GM23248 (cell line): ENCODE measurements around the gene DST. TPM values are rescaled to one million over a fixed set of nuclear protein-coding genes. Genes with fewer than 3 reads are reported as not detected.

Experiments
- DNase-seq: peaks from one replicate; pipeline ENCODE4 v3.0.0-alpha.2; 2015
- H2AFZ ChIP-seq: fragments of 200-600 bp; sonication (generic); 2 replicates; pipeline ENCODE4 v1.6.1; 2016; ENCODE audit warnings: antibody characterized with exemption
- H3F3A ChIP-seq: fragments of 200-600 bp; sonication (generic); 2 replicates; pipeline ENCODE4 v1.6.1; 2016; ENCODE audit warnings: mild to moderate bottlenecking, antibody characterized with exemption, mixed run types; ENCODE audit not compliant: insufficient read depth
- H3K27ac ChIP-seq: fragments of 200-600 bp; sonication (generic); 2 replicates; pipeline ENCODE4 v1.5.1; 2016; ENCODE audit warnings: mild to moderate bottlenecking
- H3K27me3 ChIP-seq: fragments of 200-600 bp; sonication (generic); replicated peaks from 2 replicates; pipeline ENCODE4 v1.6.1; 2016; ENCODE audit warnings: mild to moderate bottlenecking; ENCODE audit not compliant: insufficient read depth
- H3K36me3 ChIP-seq: fragments of 200-600 bp; sonication (generic); 2 replicates; pipeline ENCODE4 v1.6.1; 2016; ENCODE audit warnings: low read depth, mild to moderate bottlenecking
- H3K4me1 ChIP-seq: fragments of 200-600 bp; sonication (generic); 2 replicates; pipeline ENCODE4 v1.6.1; 2016; ENCODE audit warnings: mild to moderate bottlenecking; ENCODE audit not compliant: insufficient read depth
- H3K4me2 ChIP-seq: fragments of 200-600 bp; sonication (generic); one replicate; pipeline ENCODE4 v1.6.1; 2016; ENCODE audit warnings: mild to moderate bottlenecking; ENCODE audit not compliant: unreplicated experiment
- H3K4me3 ChIP-seq: fragments of 200-600 bp; sonication (generic); 2 replicates; pipeline ENCODE4 v1.5.1; 2016; ENCODE audit warnings: mild to moderate bottlenecking
- H3K79me2 ChIP-seq: fragments of 200-600 bp; sonication (generic); 2 replicates; pipeline ENCODE4 v1.6.1; 2016; ENCODE audit warnings: mild to moderate bottlenecking; ENCODE audit not compliant: insufficient read depth
- H3K9ac ChIP-seq: fragments of 200-600 bp; sonication (generic); 2 replicates; pipeline ENCODE4 v1.6.1; 2016; ENCODE audit warnings: mild to moderate bottlenecking
- H3K9me2 ChIP-seq: fragments of 200-600 bp; sonication (generic); 2 replicates; pipeline ENCODE4 v1.6.1; 2016; ENCODE audit warnings: mixed run types, mild to moderate bottlenecking, moderate library complexity; ENCODE audit not compliant: insufficient read depth
- H3K9me3 ChIP-seq: fragments of 200-600 bp; sonication (generic); one replicate; pipeline ENCODE4 v1.6.1; 2017; ENCODE audit warnings: low read depth
- H4K20me1 ChIP-seq: fragments of 200-600 bp; sonication (generic); 2 replicates; pipeline ENCODE4 v1.6.0; 2016; ENCODE audit not compliant: insufficient read depth
- EZH2 ChIP-seq: fragments of 200-600 bp; sonication (generic); IDR thresholded peaks from 2 replicates; pipeline ENCODE4 v1.6.1; 2018; ENCODE audit warnings: antibody characterized with exemption, mild to moderate bottlenecking; ENCODE audit not compliant: insufficient read depth, poor library complexity, severe bottlenecking
- EZH2phosphoT487 ChIP-seq: fragments of 200-600 bp; sonication (generic); IDR thresholded peaks from 2 replicates; pipeline ENCODE4 v1.6.1; 2018; ENCODE audit warnings: antibody characterized with exemption, moderate library complexity, mild to moderate bottlenecking, low read depth; ENCODE audit not compliant: insufficient read depth
- WGBS, 2 experiments: methylation state at CpG; one replicate each; pipeline ENCODE4 v1.1.6; 2015 to 2017; ENCODE audit warnings: low lambda C conversion rate in 2 of 2, low coverage in 1 of 2; ENCODE audit errors: missing lambda C conversion rate in 2 of 2; 5-methylcytosine and 5-hydroxymethylcytosine counted together
- in situ Hi-C: fragments of 300-500 bp; cut with MboI; formaldehyde crosslinking; loops from 2 replicates; pipeline ENCODE4 v1.15.0; 2020
- polyA plus RNA-seq: library from polyadenylated mRNA; unstranded; fragments of >200 nt; fragmentation: Nextera tagmentation; extraction: Ambion mirVana; gene quantifications from 2 replicates; pipeline ENCODE4 v1.2.1, GENCODE V29; 2016
- total RNA-seq: library from RNA; depleted of rRNA; stranded (reverse); fragments of >200 nt; shearing (Covaris generic); gene quantifications from 2 replicates; pipeline ENCODE4 v1.2.3, GENCODE V29; 2014

DST gene
- total and polyA plus RNA-seq, 2 experiments from 2014 or later: 181 to 322 TPM

- Histone ChIP-seq H2AFZ (no peak overlapping the region), H4K20me1 (no peaks in the 10 kb centered on the region), H3K27me3 (no peaks in the 10 kb centered on the region), H3K9me2 (no peaks in the 10 kb centered on the region), H3F3A (peaks cover 79% of the 10 kb centered on the region), H3K4me3 (no peak overlapping the region), H3K36me3 (peaks cover 71% of the 10 kb centered on the region), H3K9me3 (no peaks in the 10 kb centered on the region), H3K79me2 (peaks cover 70% of the 10 kb centered on the region), H3K9ac (no peak overlapping the region), H3K4me2 (no peak overlapping the region), H3K4me1 (peaks cover 14% of the 10 kb centered on the region; the same call in 1 of the 2 replicates), H3K27ac (no peak overlapping the region)
- DNase-seq: no peak
- 99% methylated on average over 3 of the region's 3 CpGs for WGBS, 2 experiments
- in situ Hi-C loops: no loop called here
- TF ChIP-seq EZH2phosphoT487: no peak
- TF ChIP-seq EZH2: no peak
Measured at GRCh38 chr6:56575736-56576135, 67.0 kb downstream of the DST start.

- WGBS, 2 experiments: 91 to 100% methylated on average over 2 of the region's 2 CpGs
- TF ChIP-seq EZH2 (no peak), EZH2phosphoT487 (no peak)
- no peak for DNase-seq
- Histone ChIP-seq H3F3A (peaks cover 82% of the 10 kb centered on the region), H3K79me2 (peaks cover 74% of the 10 kb centered on the region), H3K4me3 (no peak overlapping the region), H3K4me2 (no peak overlapping the region), H3K4me1 (peaks cover 5% of the 10 kb centered on the region; the same call in 1 of the 2 replicates), H3K36me3 (peaks cover 69% of the 10 kb centered on the region), H3K27ac (no peak overlapping the region), H4K20me1 (no peaks in the 10 kb centered on the region), H3K9ac (no peak overlapping the region), H3K9me2 (no peaks in the 10 kb centered on the region), H2AFZ (no peak overlapping the region), H3K9me3 (no peaks in the 10 kb centered on the region), H3K27me3 (no peaks in the 10 kb centered on the region)
- in situ Hi-C loops: loop anchor here (25.0 kb wide), 1 partner anchor 587 kb away; no protein-coding TSS in a partner anchor
Measured at GRCh38 chr6:56574292-56574691, 68.4 kb downstream of the DST start.

- 53 to 59% methylated on average over 2 of the region's 2 CpGs for WGBS, 2 experiments
Measured at GRCh38 chr6:56573624-56574023, 69.1 kb downstream of the DST start.

GRCh38 chr6:56572788-56573471 is 69.8 kb downstream of the DST start:
- Histone ChIP-seq H3K27ac (no peak overlapping the region), H3K9me3 (no peaks in the 10 kb centered on the region), H3K4me2 (no peak overlapping the region), H3K9me2 (no peaks in the 10 kb centered on the region), H3K4me3 (no peak overlapping the region), H3K4me1 (no peaks in the 10 kb centered on the region), H3K36me3 (peaks cover 68% of the 10 kb centered on the region), H2AFZ (no peak overlapping the region), H3K9ac (no peak overlapping the region), H3F3A (peaks cover 81% of the 10 kb centered on the region), H3K79me2 (peaks cover 75% of the 10 kb centered on the region), H4K20me1 (no peaks in the 10 kb centered on the region), H3K27me3 (no peaks in the 10 kb centered on the region)
- WGBS, 2 experiments: 15 to 20% methylated on average over 3 of the region's 3 CpGs
- DNase-seq: no peak
- in situ Hi-C loops: loop anchor here (25.0 kb wide), 1 partner anchor 586 kb away; no protein-coding TSS in a partner anchor
- TF ChIP-seq EZH2phosphoT487: no peak
- TF ChIP-seq EZH2: no peak

More at GRCh38 chr6:56573624-56574023, 69.1 kb downstream of the DST start:
- peaks cover 82% of the 10 kb centered on the region for H3F3A ChIP-seq
- no peaks in the 10 kb centered on the region for H4K20me1 ChIP-seq
- no peak for DNase-seq
- TF ChIP-seq EZH2phosphoT487: no peak
- no peak for TF ChIP-seq EZH2
- H3K36me3 ChIP-seq: peaks cover 68% of the 10 kb centered on the region
- in situ Hi-C loops: loop anchor here (25.0 kb wide), 1 partner anchor 586 kb away; no protein-coding TSS in a partner anchor
- no peaks in the 10 kb centered on the region for H3K9me3 ChIP-seq
- no peak overlapping the region for H3K4me3 ChIP-seq
- H2AFZ ChIP-seq: no peak overlapping the region
- no peak overlapping the region for H3K9ac ChIP-seq
- H3K4me1 ChIP-seq: no peaks in the 10 kb centered on the region
- H3K79me2 ChIP-seq: peaks cover 75% of the 10 kb centered on the region
- H3K27ac ChIP-seq: no peak overlapping the region
- no peak overlapping the region for H3K4me2 ChIP-seq
- no peaks in the 10 kb centered on the region for H3K27me3 ChIP-seq
- no peaks in the 10 kb centered on the region for H3K9me2 ChIP-seq
